22Rv1 (cell line): ENCODE results near the gene ADM5.

Experiments used
- H3K27ac ChIP-seq: fragments of 450-650 bp; 2 replicates; pipeline ENCODE4 v1.5.1; 2017
- CTCF ChIP-seq: fragments of 450-650 bp; IDR thresholded peaks from 2 replicates; pipeline ENCODE4 v1.5.1; 2017; ENCODE audit warnings: mild to moderate bottlenecking
- ZFX ChIP-seq: fragments of 450-650 bp; IDR thresholded peaks from 2 replicates; pipeline ENCODE4 v1.6.1; 2017; ENCODE audit warnings: antibody characterized with exemption, borderline replicate concordance

Gene ADM5

DNA sequence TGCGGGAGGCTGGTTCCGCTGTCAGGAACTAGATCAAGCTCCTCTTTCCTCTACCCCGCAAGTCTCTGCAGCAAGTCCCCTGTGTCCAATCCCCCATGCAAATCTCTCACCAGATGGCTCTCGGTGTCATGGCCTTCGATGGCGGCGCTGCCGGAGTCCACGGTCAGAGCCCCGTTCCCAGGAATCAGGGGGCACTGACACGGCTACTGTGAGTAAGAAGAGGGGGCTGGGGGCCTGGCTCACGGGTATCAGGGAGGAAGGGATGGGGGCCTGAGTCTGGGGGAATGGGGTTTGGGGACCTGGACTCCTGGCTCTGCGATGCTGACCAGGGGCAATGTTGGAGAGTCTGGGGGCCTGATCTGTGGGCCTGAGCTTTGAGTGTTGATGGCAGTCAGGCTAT, 43.4 kb upstream of the ADM5 start:
- TF ChIP-seq CTCF (no peak), ZFX (no peak)
- H3K27ac ChIP-seq, result no peak overlapping the region

- TF ChIP-seq ZFX (no peak), CTCF (no peak)
- H3K27ac ChIP-seq, result no peak overlapping the region
Measured at GRCh38 chr19:49646586-49646985, 42.8 kb upstream of the ADM5 start.

DNA sequence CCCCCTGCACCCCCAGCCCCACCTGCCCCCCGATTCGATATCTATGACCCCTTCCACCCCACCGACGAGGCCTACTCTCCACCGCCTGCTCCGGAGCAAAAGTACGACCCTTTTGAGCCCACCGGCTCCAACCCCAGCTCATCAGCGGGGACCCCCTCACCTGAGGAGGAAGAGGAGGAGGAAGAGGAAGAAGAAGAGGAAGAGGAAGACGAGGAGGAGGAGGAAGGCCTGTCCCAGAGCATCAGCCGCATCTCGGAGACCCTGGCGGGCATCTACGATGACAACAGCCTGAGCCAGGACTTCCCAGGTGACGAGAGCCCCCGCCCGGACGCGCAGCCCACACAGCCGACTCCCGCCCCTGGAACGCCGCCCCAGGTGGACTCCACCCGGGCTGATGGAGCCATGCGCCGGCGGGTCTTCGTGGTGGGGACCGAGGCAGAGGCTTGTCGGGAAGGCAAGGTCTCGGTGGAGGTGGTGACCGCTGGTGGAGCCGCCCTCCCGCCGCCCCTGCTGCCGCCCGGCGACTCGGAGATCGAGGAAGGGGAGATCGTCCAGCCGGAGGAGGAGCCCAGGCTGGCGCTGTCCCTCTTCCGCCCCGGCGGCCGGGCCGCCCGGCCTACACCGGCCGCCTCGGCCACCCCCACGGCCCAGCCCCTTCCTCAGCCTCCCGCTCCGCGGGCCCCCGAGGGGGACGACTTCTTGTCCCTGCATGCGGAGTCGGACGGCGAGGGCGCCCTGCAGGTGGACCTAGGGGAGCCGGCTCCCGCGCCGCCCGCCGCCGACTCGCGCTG, 38.2 kb upstream of the ADM5 start:
- H3K27ac ChIP-seq, result no peak overlapping the region
- TF ChIP-seq CTCF, result no peak
- no peak for TF ChIP-seq ZFX

GRCh38 chr19:49651820-49652550, 37.4 kb upstream of the ADM5 start:
- no peak overlapping the region for H3K27ac ChIP-seq
- no peak for TF ChIP-seq CTCF
- no peak for TF ChIP-seq ZFX

DNA sequence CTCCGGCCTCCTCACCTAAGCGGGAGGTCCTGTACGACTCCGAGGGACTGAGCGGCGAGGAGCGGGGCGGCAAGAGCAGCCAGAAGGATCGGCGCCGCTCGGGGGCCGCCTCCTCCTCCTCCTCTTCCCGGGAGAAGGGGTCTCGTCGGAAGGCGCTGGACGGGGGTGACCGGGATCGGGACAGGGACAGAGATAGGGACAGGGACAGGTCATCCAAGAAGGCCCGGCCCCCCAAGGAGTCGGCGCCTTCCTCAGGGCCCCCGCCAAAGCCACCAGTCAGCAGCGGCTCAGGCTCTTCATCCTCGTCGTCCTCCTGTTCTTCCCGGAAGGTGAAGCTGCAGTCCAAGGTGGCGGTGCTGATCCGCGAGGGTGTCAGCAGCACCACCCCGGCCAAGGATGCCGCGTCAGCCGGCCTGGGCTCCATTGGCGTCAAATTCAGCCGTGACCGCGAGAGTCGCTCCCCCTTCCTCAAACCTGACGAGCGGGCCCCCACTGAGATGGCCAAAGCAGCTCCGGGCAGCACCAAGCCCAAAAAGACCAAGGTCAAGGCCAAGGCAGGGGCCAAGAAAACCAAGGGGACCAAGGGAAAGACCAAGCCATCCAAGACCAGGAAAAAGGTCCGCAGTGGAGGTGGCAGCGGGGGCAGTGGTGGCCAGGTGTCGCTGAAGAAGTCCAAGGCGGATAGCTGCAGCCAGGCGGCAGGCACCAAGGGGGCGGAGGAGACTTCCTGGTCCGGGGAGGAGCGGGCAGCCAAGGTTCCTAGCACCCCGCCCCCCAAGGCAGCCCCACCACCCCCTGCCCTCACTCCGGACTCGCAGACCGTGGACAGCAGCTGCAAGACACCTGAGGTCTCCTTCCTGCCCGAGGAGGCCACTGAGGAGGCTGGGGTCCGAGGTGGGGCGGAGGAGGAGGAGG, 36.6 kb upstream of the ADM5 start:
- TF ChIP-seq CTCF (no peak), ZFX (no peak)
- H3K27ac ChIP-seq, result no peak overlapping the region

- H3K27ac ChIP-seq, result no peak overlapping the region
- TF ChIP-seq CTCF (no peak), ZFX (no peak)
Measured at GRCh38 chr19:49653466-49653806, 36.0 kb upstream of the ADM5 start.

- TF ChIP-seq CTCF, result no peak
- TF ChIP-seq ZFX, result no peak
- no peak overlapping the region for H3K27ac ChIP-seq
Measured at GRCh38 chr19:49654581-49654980, 34.8 kb upstream of the ADM5 start.
